ENCODE results near the gene CELSR2. TPM values are rescaled to one million over a fixed set of nuclear protein-coding genes. Genes with fewer than 3 reads are reported as not detected.

Gene CELSR2
- total RNA-seq, 1 experiment from 2014 or later, result 1.2 TPM

- no peaks in the 10 kb centered on the region for H3K79me2 ChIP-seq (ENCODE audit: low read length)
- H4K20me1 ChIP-seq (ENCODE audit: insufficient read depth, low read depth, low read length), result no peaks in the 10 kb centered on the region
- no peak overlapping the region for H3K4me2 ChIP-seq (ENCODE audit: low read depth, low read length, poor library complexity, severe bottlenecking)
- H3K36me3 ChIP-seq (ENCODE audit: insufficient read depth, low read length), result no peaks in the 10 kb centered on the region
- H3K9me2 ChIP-seq (replicated peaks; ENCODE audit: insufficient read depth, low read length), result no peaks in the 10 kb centered on the region
- DNase-seq, result no peak
- H2AFZ ChIP-seq (ENCODE audit: low read length), result no peak overlapping the region
- H3K9me3 ChIP-seq (ENCODE audit: low read length), result no peaks in the 10 kb centered on the region
- no peak overlapping the region for H3K9ac ChIP-seq (ENCODE audit: low read length)
- H3K27ac ChIP-seq (ENCODE audit: low read length), result no peak overlapping the region
- no peak overlapping the region for H3K4me3 ChIP-seq (ENCODE audit: low read length)
- no peaks in the 10 kb centered on the region for H3K27me3 ChIP-seq (ENCODE audit: low read length)
- H3K4me1 ChIP-seq (ENCODE audit: low read length), result no peaks in the 10 kb centered on the region
These were observed 20.1 kb downstream of the CELSR2 start for GRCh38 chr1:109269212-109269980.

GRCh38 chr1:109269981-109270622, 20.8 kb downstream of the CELSR2 start:
- Histone ChIP-seq H3K36me3 (ENCODE audit: insufficient read depth, low read length) (no peaks in the 10 kb centered on the region), H3K4me1 (ENCODE audit: low read length) (no peaks in the 10 kb centered on the region), H2AFZ (ENCODE audit: low read length) (no peak overlapping the region), H3K4me3 (ENCODE audit: low read length) (no peak overlapping the region), H3K27ac (ENCODE audit: low read length) (no peak overlapping the region), H3K79me2 (ENCODE audit: low read length) (no peaks in the 10 kb centered on the region), H3K9me2 (replicated peaks; ENCODE audit: insufficient read depth, low read length) (no peaks in the 10 kb centered on the region), H3K9me3 (ENCODE audit: low read length) (no peaks in the 10 kb centered on the region), H3K4me2 (ENCODE audit: low read depth, low read length, poor library complexity, severe bottlenecking) (no peak overlapping the region), H3K27me3 (ENCODE audit: low read length) (no peaks in the 10 kb centered on the region), H4K20me1 (ENCODE audit: insufficient read depth, low read depth, low read length) (no peaks in the 10 kb centered on the region), H3K9ac (ENCODE audit: low read length) (no peak overlapping the region)
- DNase-seq, result no peak

GRCh38 chr1:109270623-109271317, 21.4 kb downstream of the CELSR2 start:
- Histone ChIP-seq H3K27me3 (ENCODE audit: low read length) (no peaks in the 10 kb centered on the region), H3K4me1 (ENCODE audit: low read length) (no peaks in the 10 kb centered on the region), H3K9ac (ENCODE audit: low read length) (no peak overlapping the region), H3K27ac (ENCODE audit: low read length) (no peak overlapping the region), H3K9me3 (ENCODE audit: low read length) (no peaks in the 10 kb centered on the region), H3K79me2 (ENCODE audit: low read length) (no peaks in the 10 kb centered on the region), H3K4me2 (ENCODE audit: low read depth, low read length, poor library complexity, severe bottlenecking) (no peak overlapping the region), H4K20me1 (ENCODE audit: insufficient read depth, low read depth, low read length) (no peaks in the 10 kb centered on the region), H3K36me3 (ENCODE audit: insufficient read depth, low read length) (no peaks in the 10 kb centered on the region), H3K9me2 (replicated peaks; ENCODE audit: insufficient read depth, low read length) (no peaks in the 10 kb centered on the region), H3K4me3 (ENCODE audit: low read length) (no peak overlapping the region), H2AFZ (ENCODE audit: low read length) (no peak overlapping the region)
- DNase-seq, result no peak

GRCh38 chr1:109271458-109271857, 22.1 kb downstream of the CELSR2 start:
- H4K20me1 ChIP-seq (ENCODE audit: insufficient read depth, low read depth, low read length), result no peaks in the 10 kb centered on the region
- no peak overlapping the region for H3K4me2 ChIP-seq (ENCODE audit: low read depth, low read length, poor library complexity, severe bottlenecking)
- no peaks in the 10 kb centered on the region for H3K4me1 ChIP-seq (ENCODE audit: low read length)
- no peaks in the 10 kb centered on the region for H3K79me2 ChIP-seq (ENCODE audit: low read length)
- no peaks in the 10 kb centered on the region for H3K9me2 ChIP-seq (replicated peaks; ENCODE audit: insufficient read depth, low read length)
- no peaks in the 10 kb centered on the region for H3K27me3 ChIP-seq (ENCODE audit: low read length)
- H3K9me3 ChIP-seq (ENCODE audit: low read length), result no peaks in the 10 kb centered on the region
- no peak overlapping the region for H3K27ac ChIP-seq (ENCODE audit: low read length)
- no peaks in the 10 kb centered on the region for H3K36me3 ChIP-seq (ENCODE audit: insufficient read depth, low read length)
- DNase-seq, result no peak
- H2AFZ ChIP-seq (ENCODE audit: low read length), result no peak overlapping the region
- no peak overlapping the region for H3K9ac ChIP-seq (ENCODE audit: low read length)
- H3K4me3 ChIP-seq (ENCODE audit: low read length), result no peak overlapping the region

GRCh38 chr1:109272021-109272799, 22.9 kb downstream of the CELSR2 start:
- peaks cover 2% of the 10 kb centered on the region for H3K4me1 ChIP-seq (ENCODE audit: low read length)
- no peaks in the 10 kb centered on the region for H3K36me3 ChIP-seq (ENCODE audit: insufficient read depth, low read length)
- no peak overlapping the region for H2AFZ ChIP-seq (ENCODE audit: low read length)
- no peaks in the 10 kb centered on the region for H3K9me3 ChIP-seq (ENCODE audit: low read length)
- no peak for DNase-seq
- no peaks in the 10 kb centered on the region for H3K9me2 ChIP-seq (replicated peaks; ENCODE audit: insufficient read depth, low read length)
- H3K27ac ChIP-seq (ENCODE audit: low read length), result no peak overlapping the region
- no peak overlapping the region for H3K4me2 ChIP-seq (ENCODE audit: low read depth, low read length, poor library complexity, severe bottlenecking)
- H4K20me1 ChIP-seq (ENCODE audit: insufficient read depth, low read depth, low read length), result no peaks in the 10 kb centered on the region
- no peak overlapping the region for H3K4me3 ChIP-seq (ENCODE audit: low read length)
- no peaks in the 10 kb centered on the region for H3K27me3 ChIP-seq (ENCODE audit: low read length)
- H3K9ac ChIP-seq (ENCODE audit: low read length), result no peak overlapping the region
- H3K79me2 ChIP-seq (ENCODE audit: low read length), result no peaks in the 10 kb centered on the region

GRCh38 chr1:109272831-109273547, 23.6 kb downstream of the CELSR2 start:
- Histone ChIP-seq H3K9me3 (ENCODE audit: low read length) (no peaks in the 10 kb centered on the region), H3K9me2 (replicated peaks; ENCODE audit: insufficient read depth, low read length) (no peaks in the 10 kb centered on the region), H3K27ac (ENCODE audit: low read length) (no peak overlapping the region), H4K20me1 (ENCODE audit: insufficient read depth, low read depth, low read length) (no peaks in the 10 kb centered on the region), H3K4me1 (ENCODE audit: low read length) (peaks cover 4% of the 10 kb centered on the region), H3K79me2 (ENCODE audit: low read length) (no peaks in the 10 kb centered on the region), H3K27me3 (ENCODE audit: low read length) (no peaks in the 10 kb centered on the region), H2AFZ (ENCODE audit: low read length) (no peak overlapping the region), H3K4me2 (ENCODE audit: low read depth, low read length, poor library complexity, severe bottlenecking) (no peak overlapping the region), H3K36me3 (ENCODE audit: insufficient read depth, low read length) (no peaks in the 10 kb centered on the region), H3K9ac (ENCODE audit: low read length) (no peak overlapping the region), H3K4me3 (ENCODE audit: low read length) (no peak overlapping the region)
- no peak for DNase-seq

- H3K36me3 ChIP-seq (ENCODE audit: insufficient read depth, low read length), result no peaks in the 10 kb centered on the region
- no peak overlapping the region for H3K9ac ChIP-seq (ENCODE audit: low read length)
- H3K9me3 ChIP-seq (ENCODE audit: low read length), result no peaks in the 10 kb centered on the region
- H3K79me2 ChIP-seq (ENCODE audit: low read length), result no peaks in the 10 kb centered on the region
- no peaks in the 10 kb centered on the region for H4K20me1 ChIP-seq (ENCODE audit: insufficient read depth, low read depth, low read length)
- no peaks in the 10 kb centered on the region for H3K9me2 ChIP-seq (replicated peaks; ENCODE audit: insufficient read depth, low read length)
- no peak for DNase-seq
- no peak overlapping the region for H2AFZ ChIP-seq (ENCODE audit: low read length)
- peaks cover 4% of the 10 kb centered on the region for H3K4me1 ChIP-seq (ENCODE audit: low read length)
- no peaks in the 10 kb centered on the region for H3K27me3 ChIP-seq (ENCODE audit: low read length)
- no peak overlapping the region for H3K27ac ChIP-seq (ENCODE audit: low read length)
- no peak overlapping the region for H3K4me3 ChIP-seq (ENCODE audit: low read length)
- no peak overlapping the region for H3K4me2 ChIP-seq (ENCODE audit: low read depth, low read length, poor library complexity, severe bottlenecking)
These were observed 24.4 kb downstream of the CELSR2 start for GRCh38 chr1:109273570-109274288.

Data from Karpas-422 (cell line).